ENCODE results near the gene PFDN6.
"Not testable (repeated sequence)": the region's sequence is repeated elsewhere in the genome, so short reads cannot be mapped to it uniquely, and the experiment has no call there.

Gene PFDN6

DNA sequence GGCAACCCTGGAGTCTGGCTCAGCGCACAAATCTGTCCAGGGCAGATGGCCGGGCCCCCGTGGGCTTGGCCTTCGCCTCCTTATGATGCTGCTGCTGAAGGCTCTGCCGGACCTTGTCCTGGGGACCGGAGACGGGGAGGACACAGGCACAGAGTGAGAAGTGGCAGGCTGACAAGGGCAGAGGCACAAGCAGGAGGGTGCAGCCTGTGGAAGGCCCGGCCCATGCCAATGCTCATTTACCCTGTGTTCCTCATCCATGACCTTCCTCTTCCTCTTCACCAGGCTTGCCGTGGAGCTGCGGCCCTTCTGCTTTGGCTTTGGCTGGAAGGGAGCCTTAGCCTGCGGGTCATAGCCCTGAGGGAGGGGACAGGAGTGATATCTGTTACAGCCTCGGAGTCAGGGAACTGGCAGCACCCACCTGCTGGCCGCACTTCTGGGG is 10.1 kb upstream of the PFDN6 start:
- Histone ChIP-seq H3K27ac (ENCODE audit: low read depth, low read length) (no peak overlapping the region), H3K4me3 (ENCODE audit: low read depth in 1 of 5, low read length in 5 of 5) (no peak overlapping the region), H3K36me3 (ENCODE audit: control insufficient read depth in 5 of 5, insufficient read depth in 5 of 5, low read length in 5 of 5) (peaks cover 4 to 82% (median 67%) of the 10 kb centered on the region in 5 donors), H3K4me1 (ENCODE audit: control insufficient read depth in 5 of 5, insufficient read depth in 5 of 5, low read length in 5 of 5) (peaks cover 0 to 56% (median 36%) of the 10 kb centered on the region in 5 donors), H3K9me3 (ENCODE audit: control insufficient read depth in 5 of 5, low read length in 5 of 5) (no peaks in the 10 kb centered on the region), H3K27me3 (ENCODE audit: control insufficient read depth in 5 of 5, insufficient read depth in 4 of 5, low read length in 5 of 5) (no peaks in the 10 kb centered on the region), H3K9ac (ENCODE audit: low read length in 5 of 5) (no peak overlapping the region)

DNA sequence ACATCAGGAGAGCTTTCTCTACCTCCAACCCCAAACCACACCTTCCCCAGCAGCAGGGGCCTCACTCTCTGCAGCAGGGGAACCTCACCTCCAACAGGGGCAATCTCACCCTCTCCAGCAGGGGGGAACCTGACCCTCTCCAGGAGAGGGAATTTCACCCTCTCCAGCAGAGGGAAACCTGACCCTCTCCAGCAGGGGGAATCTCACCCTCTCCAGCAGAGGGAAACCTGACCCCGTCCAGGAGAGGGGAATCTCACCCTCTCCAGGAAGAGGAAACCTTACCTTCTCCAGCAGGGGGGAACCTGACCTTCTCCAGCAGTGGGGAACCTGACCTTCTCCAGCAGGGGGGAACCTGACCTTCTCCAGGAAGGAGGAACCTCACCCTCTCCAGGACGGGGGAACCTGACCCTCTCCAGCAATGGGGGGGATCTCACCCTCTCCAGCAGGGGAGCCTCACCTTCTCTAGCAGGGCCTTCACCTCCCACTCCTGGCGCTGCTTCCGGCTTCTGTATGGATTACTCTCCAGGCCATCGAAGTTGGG is 9.4 kb upstream of the PFDN6 start:
- Histone ChIP-seq H3K36me3 (ENCODE audit: control insufficient read depth in 5 of 5, insufficient read depth in 5 of 5, low read length in 5 of 5) (peaks cover 0 to 81% (median 63%) of the 10 kb centered on the region in 5 donors), H3K9me3 (ENCODE audit: control insufficient read depth in 5 of 5, low read length in 5 of 5) (no peaks in the 10 kb centered on the region), H3K4me3 (ENCODE audit: low read depth in 1 of 5, low read length in 5 of 5) (no peak overlapping the region), H3K27me3 (ENCODE audit: control insufficient read depth in 5 of 5, insufficient read depth in 4 of 5, low read length in 5 of 5) (no peaks in the 10 kb centered on the region), H3K9ac (ENCODE audit: low read length in 5 of 5) (no peak overlapping the region), H3K27ac (ENCODE audit: low read depth, low read length) (no peak overlapping the region), H3K4me1 (ENCODE audit: control insufficient read depth in 5 of 5, insufficient read depth in 5 of 5, low read length in 5 of 5) (peaks cover 0 to 48% (median 28%) of the 10 kb centered on the region in 5 donors)

DNA sequence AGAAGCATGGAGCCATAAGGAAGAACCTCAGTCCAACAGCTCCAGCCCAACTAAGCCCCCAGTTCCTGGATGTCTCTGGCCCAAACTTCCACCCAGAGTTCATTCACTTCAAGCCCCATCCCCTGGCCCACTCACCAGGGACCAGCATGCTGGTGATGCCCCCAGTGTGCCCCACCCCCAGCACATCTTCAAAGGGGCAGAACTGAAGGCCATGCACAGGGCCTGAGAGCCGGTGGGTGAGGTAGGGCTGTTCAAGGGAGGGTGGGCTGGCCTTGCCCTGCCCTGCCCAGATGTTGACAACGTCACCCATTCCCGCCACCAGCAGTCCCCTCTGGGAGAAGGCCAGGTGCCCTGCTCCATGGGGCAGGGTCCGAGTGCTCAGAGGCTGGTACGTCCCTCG is 8.9 kb upstream of the PFDN6 start:
- H3K36me3 ChIP-seq (ENCODE audit: control insufficient read depth in 5 of 5, insufficient read depth in 5 of 5, low read length in 5 of 5): peaks cover 0 to 79% (median 58%) of the 10 kb centered on the region in 5 donors
- no peak overlapping the region for H3K4me3 ChIP-seq (ENCODE audit: low read depth in 1 of 5, low read length in 5 of 5)
- peaks cover 0 to 45% (median 28%) of the 10 kb centered on the region in 5 donors for H3K4me1 ChIP-seq (ENCODE audit: control insufficient read depth in 5 of 5, insufficient read depth in 5 of 5, low read length in 5 of 5)
- H3K9ac ChIP-seq (ENCODE audit: low read length in 5 of 5): no peak overlapping the region
- H3K27me3 ChIP-seq (ENCODE audit: control insufficient read depth in 5 of 5, insufficient read depth in 4 of 5, low read length in 5 of 5): no peaks in the 10 kb centered on the region
- H3K27ac ChIP-seq (ENCODE audit: low read depth, low read length): no peak overlapping the region
- H3K9me3 ChIP-seq (ENCODE audit: control insufficient read depth in 5 of 5, low read length in 5 of 5): no peaks in the 10 kb centered on the region

DNA sequence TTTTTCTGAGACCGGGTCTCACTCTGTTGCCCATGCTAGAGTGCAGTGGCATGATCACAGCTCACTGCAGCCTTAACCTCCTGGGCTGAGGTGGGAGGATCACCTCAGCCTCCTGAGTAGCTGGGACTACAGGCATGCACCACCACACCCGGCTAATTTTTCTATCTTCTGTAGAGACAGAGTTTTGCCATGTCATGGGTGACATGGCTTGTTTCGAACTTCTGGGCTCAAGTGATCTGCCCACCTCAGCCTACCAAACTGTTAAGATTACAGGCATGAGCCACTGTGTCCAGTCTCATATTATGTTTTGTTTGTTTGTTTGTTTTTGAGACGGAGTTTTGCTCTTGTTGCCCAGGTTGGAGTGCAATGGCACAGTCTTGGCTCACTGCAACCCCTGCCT is 4.2 kb upstream of the PFDN6 start:
- Histone ChIP-seq H3K4me1 (ENCODE audit: control insufficient read depth in 5 of 5, insufficient read depth in 5 of 5, low read length in 5 of 5) (peaks cover 6 to 25% (median 19%) of the 10 kb centered on the region in 5 donors), H3K36me3 (ENCODE audit: control insufficient read depth in 5 of 5, insufficient read depth in 5 of 5, low read length in 5 of 5) (peaks cover 0 to 66% (median 48%) of the 10 kb centered on the region in 5 donors)
- H3K9me3 ChIP-seq (ENCODE audit: control insufficient read depth in 5 of 5, low read length in 5 of 5); H3K4me3 ChIP-seq (ENCODE audit: low read depth in 1 of 5, low read length in 5 of 5); H3K27ac ChIP-seq (ENCODE audit: low read depth, low read length); H3K9ac ChIP-seq (ENCODE audit: low read length in 5 of 5); H3K27me3 ChIP-seq (ENCODE audit: control insufficient read depth in 5 of 5, insufficient read depth in 4 of 5, low read length in 5 of 5): not testable (repeated sequence)

- no peaks in the 10 kb centered on the region for H3K9me3 ChIP-seq (ENCODE audit: control insufficient read depth in 5 of 5, low read length in 5 of 5)
- peaks cover 0 to 61% (median 44%) of the 10 kb centered on the region in 5 donors for H3K36me3 ChIP-seq (ENCODE audit: control insufficient read depth in 5 of 5, insufficient read depth in 5 of 5, low read length in 5 of 5)
- no peaks in the 10 kb centered on the region for H3K27me3 ChIP-seq (ENCODE audit: control insufficient read depth in 5 of 5, insufficient read depth in 4 of 5, low read length in 5 of 5)
- peak overlapping the region in 1 of 5 donors; percentile 2 for H3K9ac ChIP-seq (ENCODE audit: low read length in 5 of 5)
- H3K4me3 ChIP-seq (ENCODE audit: low read depth in 1 of 5, low read length in 5 of 5): no peak overlapping the region
- H3K4me1 ChIP-seq (ENCODE audit: control insufficient read depth in 5 of 5, insufficient read depth in 5 of 5, low read length in 5 of 5): peaks cover 6 to 28% (median 23%) of the 10 kb centered on the region in 5 donors
- H3K27ac ChIP-seq (ENCODE audit: low read depth, low read length): no peak overlapping the region
Observed at GRCh38 chr6:33286946-33287914, 2.2 kb upstream of the PFDN6 start.

DNA sequence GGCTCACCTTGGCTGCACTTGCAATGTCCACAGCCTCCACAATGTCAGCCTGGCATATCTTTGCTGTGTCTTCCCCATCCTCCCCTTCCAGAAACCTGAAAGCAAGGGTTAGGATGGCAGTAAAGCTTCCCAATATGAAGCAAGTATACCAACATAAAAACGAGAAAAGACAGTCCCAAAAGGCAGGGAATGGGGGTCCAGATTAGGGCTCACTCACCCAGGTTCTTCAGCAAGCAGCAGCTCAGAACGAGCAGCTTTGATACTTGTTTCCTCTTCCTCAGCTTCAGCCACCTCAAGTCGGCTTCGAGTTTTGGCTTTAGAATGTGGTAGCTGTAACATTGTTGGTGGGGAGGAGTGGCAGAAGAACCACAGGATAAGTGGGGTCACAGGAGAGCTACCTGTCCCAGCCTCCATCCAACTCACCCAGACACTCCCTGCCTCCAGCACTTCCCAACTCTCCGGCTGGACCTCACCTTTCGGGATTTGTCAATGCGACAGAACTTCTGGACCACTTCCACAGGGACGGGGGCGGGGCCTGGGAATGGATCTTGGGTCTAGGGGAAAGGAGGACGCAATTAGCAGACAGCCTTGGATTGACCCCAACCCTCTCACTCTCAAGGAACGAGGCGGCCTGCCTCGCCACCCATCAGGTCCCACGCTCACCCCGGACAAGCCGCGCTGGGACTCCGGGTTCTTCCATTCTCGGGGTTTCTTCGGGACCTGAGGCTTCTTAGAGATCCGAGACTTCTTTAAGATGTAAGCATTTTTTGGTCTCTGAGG is 1.1 kb upstream of the PFDN6 start:
- Histone ChIP-seq H3K9me3 (ENCODE audit: control insufficient read depth in 5 of 5, low read length in 5 of 5) (no peaks in the 10 kb centered on the region), H3K27me3 (ENCODE audit: control insufficient read depth in 5 of 5, insufficient read depth in 4 of 5, low read length in 5 of 5) (no peaks in the 10 kb centered on the region), H3K36me3 (ENCODE audit: control insufficient read depth in 5 of 5, insufficient read depth in 5 of 5, low read length in 5 of 5) (peaks cover 0 to 61% (median 47%) of the 10 kb centered on the region in 5 donors), H3K9ac (ENCODE audit: low read length in 5 of 5) (peak overlapping the region; percentile 75 to 95 (median 92)), H3K27ac (ENCODE audit: low read depth, low read length) (peak overlapping the region; percentile 85), H3K4me1 (ENCODE audit: control insufficient read depth in 5 of 5, insufficient read depth in 5 of 5, low read length in 5 of 5) (peaks cover 6 to 28% (median 23%) of the 10 kb centered on the region in 5 donors), H3K4me3 (ENCODE audit: low read depth in 1 of 5, low read length in 5 of 5) (peak overlapping the region; percentile 79 to 97 (median 86))

- Histone ChIP-seq H3K4me3 (ENCODE audit: low read depth in 1 of 5, low read length in 5 of 5) (peak overlapping the region; percentile 79 to 97 (median 86)), H3K4me1 (ENCODE audit: control insufficient read depth in 5 of 5, insufficient read depth in 5 of 5, low read length in 5 of 5) (peaks cover 6 to 28% (median 23%) of the 10 kb centered on the region in 5 donors), H3K27me3 (ENCODE audit: control insufficient read depth in 5 of 5, insufficient read depth in 4 of 5, low read length in 5 of 5) (no peaks in the 10 kb centered on the region), H3K9ac (ENCODE audit: low read length in 5 of 5) (peak overlapping the region; percentile 75 to 95 (median 92)), H3K36me3 (ENCODE audit: control insufficient read depth in 5 of 5, insufficient read depth in 5 of 5, low read length in 5 of 5) (peaks cover 0 to 64% (median 54%) of the 10 kb centered on the region in 5 donors), H3K27ac (ENCODE audit: low read depth, low read length) (peak overlapping the region; percentile 85), H3K9me3 (ENCODE audit: control insufficient read depth in 5 of 5, low read length in 5 of 5) (no peaks in the 10 kb centered on the region)
Observed at GRCh38 chr6:33289784-33290315, 449 bp downstream of the PFDN6 start.

GRCh38 chr6:33290459-33290858 is 1.1 kb downstream of the PFDN6 start:
- peak overlapping the region in 4 of 5 donors; percentile 28 to 95 (median 84) for H3K9ac ChIP-seq (ENCODE audit: low read length in 5 of 5)
- H3K36me3 ChIP-seq (ENCODE audit: control insufficient read depth in 5 of 5, insufficient read depth in 5 of 5, low read length in 5 of 5): peaks cover 0 to 65% (median 57%) of the 10 kb centered on the region in 5 donors
- H3K4me1 ChIP-seq (ENCODE audit: control insufficient read depth in 5 of 5, insufficient read depth in 5 of 5, low read length in 5 of 5): peaks cover 6 to 28% (median 23%) of the 10 kb centered on the region in 5 donors
- no peak overlapping the region for H3K27ac ChIP-seq (ENCODE audit: low read depth, low read length)
- H3K9me3 ChIP-seq (ENCODE audit: control insufficient read depth in 5 of 5, low read length in 5 of 5): no peaks in the 10 kb centered on the region
- peak overlapping the region in 4 of 5 donors; percentile 79 to 97 (median 84) for H3K4me3 ChIP-seq (ENCODE audit: low read depth in 1 of 5, low read length in 5 of 5)
- H3K27me3 ChIP-seq (ENCODE audit: control insufficient read depth in 5 of 5, insufficient read depth in 4 of 5, low read length in 5 of 5): no peaks in the 10 kb centered on the region

- H3K27me3 ChIP-seq (ENCODE audit: control insufficient read depth in 5 of 5, insufficient read depth in 4 of 5, low read length in 5 of 5): no peaks in the 10 kb centered on the region
- H3K4me3 ChIP-seq (ENCODE audit: low read depth in 1 of 5, low read length in 5 of 5): no peak overlapping the region
- H3K9me3 ChIP-seq (ENCODE audit: control insufficient read depth in 5 of 5, low read length in 5 of 5): no peaks in the 10 kb centered on the region
- no peak overlapping the region for H3K27ac ChIP-seq (ENCODE audit: low read depth, low read length)
- H3K36me3 ChIP-seq (ENCODE audit: control insufficient read depth in 5 of 5, insufficient read depth in 5 of 5, low read length in 5 of 5): peaks cover 0 to 62% (median 58%) of the 10 kb centered on the region in 5 donors
- no peak overlapping the region for H3K9ac ChIP-seq (ENCODE audit: low read length in 5 of 5)
- H3K4me1 ChIP-seq (ENCODE audit: control insufficient read depth in 5 of 5, insufficient read depth in 5 of 5, low read length in 5 of 5): peaks cover 6 to 38% (median 36%) of the 10 kb centered on the region in 5 donors
Observed at GRCh38 chr6:33292996-33293682, 3.7 kb downstream of the PFDN6 start.

All from subcutaneous abdominal adipose tissue (tissue), 5 donors.